Measurements from ENCODE around the gene SEPTIN5. TPM values are rescaled to one million over a fixed set of nuclear protein-coding genes. Genes with fewer than 3 reads are reported as not detected.
A peak's percentile ranks its signal among the peaks of the same experiment; 100 is the strongest.

SEPTIN5 gene
- total and polyA plus RNA-seq, 9 of the 15 experiments (the other 6 are each of a cell fraction or from before 2014, with no cell fraction given): 0.03 to 195 (median 119) TPM

DNA sequence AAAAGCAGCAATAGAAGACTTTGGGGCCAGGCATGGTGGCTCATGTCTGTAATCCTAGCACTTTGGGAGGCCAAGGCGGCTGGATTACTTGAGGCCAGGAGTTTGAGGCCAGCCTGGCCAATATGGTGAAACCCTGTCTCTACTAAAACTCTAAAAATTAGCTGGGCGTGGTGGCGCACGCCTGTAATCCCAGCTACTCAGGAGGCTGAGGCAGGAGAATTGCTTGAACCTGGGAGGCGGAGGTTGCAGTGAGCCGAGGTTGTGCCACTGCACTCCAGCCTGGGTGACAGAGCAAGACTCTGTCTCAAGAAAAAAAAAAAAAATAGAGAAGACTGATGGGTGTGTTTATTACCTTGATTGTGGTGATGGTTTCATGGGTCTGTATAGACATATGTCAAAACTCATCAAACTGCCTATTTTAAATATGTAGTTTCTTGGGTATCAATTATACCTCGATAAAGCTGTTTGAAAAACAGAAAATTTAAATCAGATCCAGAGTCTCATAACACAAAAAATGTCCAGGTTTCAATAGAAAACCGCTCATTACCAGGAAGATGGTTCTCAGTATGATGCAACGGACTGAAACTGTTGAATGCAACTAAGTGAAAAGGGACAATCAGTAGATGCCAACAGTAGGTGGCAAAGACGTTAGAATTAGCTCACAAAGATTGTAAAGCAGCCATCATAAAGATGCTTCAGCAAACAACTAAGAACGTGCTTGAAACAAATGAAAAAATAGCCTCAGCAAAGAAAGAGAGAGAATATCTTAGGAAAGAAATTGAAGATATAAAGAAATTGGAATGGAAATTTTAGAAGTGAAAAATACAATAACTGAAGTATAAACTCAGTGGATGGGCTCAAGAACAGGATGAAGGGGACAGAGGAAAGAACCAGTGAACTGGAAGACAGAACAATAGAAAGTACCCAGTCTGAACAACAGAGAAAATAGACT, 33.1 kb upstream of the SEPTIN5 start (continued):
- TF ChIP-seq, protein P1, sequence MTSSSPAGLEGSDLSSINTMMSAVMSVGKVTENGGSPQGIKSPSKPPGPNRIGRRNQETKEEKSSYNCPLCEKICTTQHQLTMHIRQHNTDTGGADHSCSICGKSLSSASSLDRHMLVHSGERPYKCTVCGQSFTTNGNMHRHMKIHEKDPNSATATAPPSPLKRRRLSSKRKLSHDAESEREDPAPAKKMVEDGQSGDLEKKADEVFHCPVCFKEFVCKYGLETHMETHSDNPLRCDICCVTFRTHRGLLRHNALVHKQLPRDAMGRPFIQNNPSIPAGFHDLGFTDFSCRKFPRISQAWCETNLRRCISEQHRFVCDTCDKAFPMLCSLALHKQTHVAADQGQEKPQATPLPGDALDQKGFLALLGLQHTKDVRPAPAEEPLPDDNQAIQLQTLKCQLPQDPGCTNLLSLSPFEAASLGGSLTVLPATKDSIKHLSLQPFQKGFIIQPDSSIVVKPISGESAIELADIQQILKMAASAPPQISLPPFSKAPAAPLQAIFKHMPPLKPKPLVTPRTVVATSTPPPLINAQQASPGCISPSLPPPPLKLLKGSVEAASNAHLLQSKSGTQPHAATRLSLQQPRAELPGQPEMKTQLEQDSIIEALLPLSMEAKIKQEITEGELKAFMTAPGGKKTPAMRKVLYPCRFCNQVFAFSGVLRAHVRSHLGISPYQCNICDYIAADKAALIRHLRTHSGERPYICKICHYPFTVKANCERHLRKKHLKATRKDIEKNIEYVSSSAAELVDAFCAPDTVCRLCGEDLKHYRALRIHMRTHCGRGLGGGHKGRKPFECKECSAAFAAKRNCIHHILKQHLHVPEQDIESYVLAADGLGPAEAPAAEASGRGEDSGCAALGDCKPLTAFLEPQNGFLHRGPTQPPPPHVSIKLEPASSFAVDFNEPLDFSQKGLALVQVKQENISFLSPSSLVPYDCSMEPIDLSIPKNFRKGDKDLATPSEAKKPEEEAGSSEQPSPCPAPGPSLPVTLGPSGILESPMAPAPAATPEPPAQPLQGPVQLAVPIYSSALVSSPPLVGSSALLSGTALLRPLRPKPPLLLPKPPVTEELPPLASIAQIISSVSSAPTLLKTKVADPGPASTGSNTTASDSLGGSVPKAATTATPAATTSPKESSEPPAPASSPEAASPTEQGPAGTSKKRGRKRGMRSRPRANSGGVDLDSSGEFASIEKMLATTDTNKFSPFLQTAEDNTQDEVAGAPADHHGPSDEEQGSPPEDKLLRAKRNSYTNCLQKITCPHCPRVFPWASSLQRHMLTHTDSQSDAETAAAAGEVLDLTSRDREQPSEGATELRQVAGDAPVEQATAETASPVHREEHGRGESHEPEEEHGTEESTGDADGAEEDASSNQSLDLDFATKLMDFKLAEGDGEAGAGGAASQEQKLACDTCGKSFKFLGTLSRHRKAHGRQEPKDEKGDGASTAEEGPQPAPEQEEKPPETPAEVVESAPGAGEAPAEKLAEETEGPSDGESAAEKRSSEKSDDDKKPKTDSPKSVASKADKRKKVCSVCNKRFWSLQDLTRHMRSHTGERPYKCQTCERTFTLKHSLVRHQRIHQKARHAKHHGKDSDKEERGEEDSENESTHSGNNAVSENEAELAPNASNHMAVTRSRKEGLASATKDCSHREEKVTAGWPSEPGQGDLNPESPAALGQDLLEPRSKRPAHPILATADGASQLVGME (CRISPR knock-in tag; IDR thresholded peaks at IDR 0.05): 0 out of 2 replicates have a peak, but pooled peaks have one; percentile 24
- TF ChIP-seq, protein P2, sequence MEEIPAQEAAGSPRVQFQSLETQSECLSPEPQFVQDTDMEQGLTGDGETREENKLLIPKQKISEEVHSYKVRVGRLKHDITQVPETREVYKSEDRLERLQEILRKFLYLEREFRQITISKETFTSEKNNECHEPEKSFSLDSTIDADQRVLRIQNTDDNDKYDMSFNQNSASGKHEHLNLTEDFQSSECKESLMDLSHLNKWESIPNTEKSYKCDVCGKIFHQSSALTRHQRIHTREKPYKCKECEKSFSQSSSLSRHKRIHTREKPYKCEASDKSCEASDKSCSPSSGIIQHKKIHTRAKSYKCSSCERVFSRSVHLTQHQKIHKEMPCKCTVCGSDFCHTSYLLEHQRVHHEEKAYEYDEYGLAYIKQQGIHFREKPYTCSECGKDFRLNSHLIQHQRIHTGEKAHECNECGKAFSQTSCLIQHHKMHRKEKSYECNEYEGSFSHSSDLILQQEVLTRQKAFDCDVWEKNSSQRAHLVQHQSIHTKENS (CRISPR knock-in tag; IDR thresholded peaks at IDR 0.05): no peak
- 0 out of 2 replicates have a peak, but pooled peaks have one; percentile 9 for TF ChIP-seq MTF1 (CRISPR knock-in tag; IDR thresholded peaks at IDR 0.05; ENCODE audit: borderline replicate concordance)
- TF ChIP-seq PML (IDR thresholded peaks at IDR 0.05; ENCODE audit: low read length): 0 out of 2 replicates have a peak, but pooled peaks have one; percentile 38
- TF ChIP-seq ZNF644 (tag; IDR thresholded peaks at IDR 0.05; ENCODE audit: low read depth): peak; percentile 79
- peak; percentile 83; the same call in 1 of the 2 replicates for TF ChIP-seq TRIM28 (IDR thresholded peaks at IDR 0.05)
- TF ChIP-seq ILK (tag; IDR thresholded peaks at IDR 0.05; ENCODE audit: borderline replicate concordance, low read depth): peak; percentile 63; the same call in 1 of the 2 replicates
- peak; percentile 85 for TF ChIP-seq PTTG1 (tag; IDR thresholded peaks at IDR 0.05; ENCODE audit: low read depth)
- peak; percentile 36; the same call in 1 of the 2 replicates for TF ChIP-seq CC2D1A (IDR thresholded peaks at IDR 0.05)
- peak; percentile 85 for TF ChIP-seq CXXC5 (CRISPR knock-in tag; IDR thresholded peaks at IDR 0.05)
- 0 out of 4 replicates have a peak, but pooled peaks of 1 of the 2 experiments have one; percentile 6 for TF ChIP-seq NRF1 (conservative IDR thresholded peaks at IDR 0.05 in 1 of 2, IDR thresholded peaks at IDR 0.05 in 1 of 2)
- TF ChIP-seq, protein P3, sequence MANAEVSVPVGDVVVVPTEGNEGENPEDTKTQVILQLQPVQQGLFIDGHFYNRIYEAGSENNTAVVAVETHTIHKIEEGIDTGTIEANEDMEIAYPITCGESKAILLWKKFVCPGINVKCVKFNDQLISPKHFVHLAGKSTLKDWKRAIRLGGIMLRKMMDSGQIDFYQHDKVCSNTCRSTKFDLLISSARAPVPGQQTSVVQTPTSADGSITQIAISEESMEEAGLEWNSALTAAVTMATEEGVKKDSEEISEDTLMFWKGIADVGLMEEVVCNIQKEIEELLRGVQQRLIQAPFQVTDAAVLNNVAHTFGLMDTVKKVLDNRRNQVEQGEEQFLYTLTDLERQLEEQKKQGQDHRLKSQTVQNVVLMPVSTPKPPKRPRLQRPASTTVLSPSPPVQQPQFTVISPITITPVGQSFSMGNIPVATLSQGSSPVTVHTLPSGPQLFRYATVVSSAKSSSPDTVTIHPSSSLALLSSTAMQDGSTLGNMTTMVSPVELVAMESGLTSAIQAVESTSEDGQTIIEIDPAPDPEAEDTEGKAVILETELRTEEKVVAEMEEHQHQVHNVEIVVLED (CRISPR knock-in tag; IDR thresholded peaks at IDR 0.05): 0 out of 2 replicates have a peak, but pooled peaks have one; percentile 25
- TF ChIP-seq, protein P4, sequence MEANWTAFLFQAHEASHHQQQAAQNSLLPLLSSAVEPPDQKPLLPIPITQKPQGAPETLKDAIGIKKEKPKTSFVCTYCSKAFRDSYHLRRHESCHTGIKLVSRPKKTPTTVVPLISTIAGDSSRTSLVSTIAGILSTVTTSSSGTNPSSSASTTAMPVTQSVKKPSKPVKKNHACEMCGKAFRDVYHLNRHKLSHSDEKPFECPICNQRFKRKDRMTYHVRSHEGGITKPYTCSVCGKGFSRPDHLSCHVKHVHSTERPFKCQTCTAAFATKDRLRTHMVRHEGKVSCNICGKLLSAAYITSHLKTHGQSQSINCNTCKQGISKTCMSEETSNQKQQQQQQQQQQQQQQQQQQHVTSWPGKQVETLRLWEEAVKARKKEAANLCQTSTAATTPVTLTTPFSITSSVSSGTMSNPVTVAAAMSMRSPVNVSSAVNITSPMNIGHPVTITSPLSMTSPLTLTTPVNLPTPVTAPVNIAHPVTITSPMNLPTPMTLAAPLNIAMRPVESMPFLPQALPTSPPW (CRISPR knock-in tag; IDR thresholded peaks at IDR 0.05): peak; percentile 17; the same call in 1 of the 2 replicates
- TF ChIP-seq KLF6 (CRISPR knock-in tag; IDR thresholded peaks at IDR 0.05; ENCODE audit: borderline replicate concordance): peak; percentile 80; the same call in 1 of the 2 replicates
